Activated T-cell treated with anti-CD3 and anti-CD28 coated beads, Interleukin-2, amount 50 U/mL, for 48 hours (primary cell): ENCODE results near the gene CDKN2A.

ENCODE experiments used
- DNase-seq, 2 experiments: peaks; one replicate each; pipeline ENCODE4 v3.0.0-alpha.2; 2020

CDKN2A gene

DNA sequence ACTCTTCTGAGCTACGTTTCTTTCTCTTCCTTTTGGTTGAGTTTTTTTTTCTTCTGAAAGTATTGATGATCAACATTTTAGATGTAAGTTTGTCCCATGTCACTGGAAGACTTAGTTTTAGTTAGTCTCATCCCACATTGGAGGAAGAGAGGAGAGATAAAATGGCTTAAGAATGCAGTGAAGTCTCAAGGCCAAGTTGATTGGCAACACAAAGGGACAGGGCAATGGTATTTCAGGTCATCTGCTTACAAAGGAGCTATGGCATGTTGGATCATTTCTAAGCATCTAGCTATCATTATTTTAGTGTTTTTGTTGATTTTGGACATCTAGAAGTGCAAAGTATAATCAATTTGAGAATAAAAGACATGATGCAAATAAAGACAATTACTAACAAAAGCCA lies 58.6 kb downstream of the CDKN2A start:
- no peak for DNase-seq

DNA sequence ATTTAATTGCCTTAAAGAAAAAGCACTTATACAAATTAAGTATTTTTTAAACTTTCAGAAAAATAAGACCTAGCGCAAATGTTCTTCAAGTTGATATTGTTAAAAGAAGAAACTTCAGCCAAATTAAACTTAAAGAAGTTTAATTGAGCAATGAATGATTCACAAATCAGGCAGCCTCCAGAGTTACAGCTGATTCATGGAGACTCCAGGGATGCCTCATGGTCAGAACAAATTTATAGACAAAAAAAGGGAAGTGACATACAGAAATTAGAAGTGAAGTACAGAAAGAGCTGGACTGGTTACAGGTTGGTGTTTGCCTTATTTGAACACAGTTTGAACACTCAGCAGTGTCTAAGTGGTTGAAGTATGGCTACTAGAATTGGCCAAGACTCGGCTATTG lies 60.3 kb downstream of the CDKN2A start:
- DNase-seq: no peak

DNA sequence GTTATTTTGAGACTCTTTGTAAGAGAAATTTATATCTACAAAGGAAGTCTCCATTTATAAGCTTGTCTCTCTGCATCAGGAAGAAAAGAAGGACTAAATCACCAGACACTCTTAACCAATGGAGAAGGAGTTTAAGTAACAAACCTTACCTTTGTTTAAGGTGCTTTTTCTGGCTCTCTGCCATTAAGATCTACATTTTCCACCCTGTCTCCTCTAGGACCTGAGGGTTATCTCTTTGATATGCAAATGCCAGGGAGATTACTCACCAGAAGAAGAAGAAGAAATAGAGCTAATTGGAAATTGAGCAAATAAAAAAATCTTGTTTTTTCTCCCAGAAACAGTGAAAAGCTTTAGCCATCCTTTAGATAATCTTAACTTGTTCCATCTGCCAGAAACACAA lies 60.9 kb downstream of the CDKN2A start:
- no peak for DNase-seq

DNA sequence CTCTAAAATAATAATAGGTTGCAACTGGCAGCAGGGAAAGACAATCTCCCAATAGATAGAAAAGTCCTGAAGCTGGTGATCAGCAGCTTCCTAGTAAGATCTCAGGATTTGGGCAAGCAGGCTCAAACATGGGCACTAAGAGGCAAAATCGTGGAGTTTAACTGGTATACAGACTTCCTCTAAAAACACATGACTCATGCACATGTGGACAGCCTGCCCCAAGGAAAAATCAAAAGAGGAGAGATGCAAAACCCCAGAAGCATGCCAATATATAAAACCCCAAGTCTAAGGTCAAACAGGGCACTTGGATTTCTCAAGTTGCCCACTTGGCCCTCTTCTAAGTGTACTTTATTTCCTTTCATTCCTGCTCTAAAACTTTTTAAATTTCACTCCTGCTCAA lies 62.8 kb downstream of the CDKN2A start:
- DNase-seq: no peak

DNA sequence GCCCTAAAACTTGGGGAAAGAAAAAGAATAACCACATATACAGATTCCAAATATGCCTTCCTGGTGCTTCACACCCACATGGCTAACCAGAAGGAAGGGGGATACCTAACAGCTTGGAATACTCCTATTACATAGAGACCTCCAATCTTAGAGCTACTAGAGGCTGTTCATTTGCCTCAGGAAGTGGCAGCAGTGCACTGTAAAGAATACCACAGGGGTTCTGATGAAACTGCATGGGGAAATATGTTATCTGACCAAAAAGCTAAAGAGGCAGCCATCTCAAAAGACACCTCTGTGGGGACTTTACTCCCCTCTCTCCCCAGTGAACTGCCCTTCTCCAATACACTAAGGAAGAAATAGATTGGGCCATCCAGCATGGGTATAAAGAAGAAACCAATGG lies 66.4 kb downstream of the CDKN2A start:
- DNase-seq: no peak

DNA sequence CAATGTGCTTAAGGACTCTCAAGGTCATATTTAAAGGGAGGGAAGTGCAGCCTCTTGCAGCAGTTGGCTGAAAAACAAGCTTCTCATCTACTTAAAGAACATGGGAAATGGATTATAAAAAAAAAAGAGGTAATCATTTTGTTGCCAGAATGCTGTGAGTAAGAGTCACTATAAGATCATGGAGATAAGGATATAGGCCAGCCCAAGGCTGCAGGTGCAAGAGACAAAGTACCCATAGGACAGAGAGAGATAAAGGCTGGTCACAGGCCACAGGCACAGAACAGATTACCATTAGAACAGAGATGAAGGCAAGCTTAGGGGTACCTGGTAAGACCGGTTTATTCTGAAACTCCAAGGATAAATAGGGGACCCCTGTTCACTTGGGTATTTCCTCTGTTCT lies 70.5 kb downstream of the CDKN2A start:
- no peak for DNase-seq

DNA sequence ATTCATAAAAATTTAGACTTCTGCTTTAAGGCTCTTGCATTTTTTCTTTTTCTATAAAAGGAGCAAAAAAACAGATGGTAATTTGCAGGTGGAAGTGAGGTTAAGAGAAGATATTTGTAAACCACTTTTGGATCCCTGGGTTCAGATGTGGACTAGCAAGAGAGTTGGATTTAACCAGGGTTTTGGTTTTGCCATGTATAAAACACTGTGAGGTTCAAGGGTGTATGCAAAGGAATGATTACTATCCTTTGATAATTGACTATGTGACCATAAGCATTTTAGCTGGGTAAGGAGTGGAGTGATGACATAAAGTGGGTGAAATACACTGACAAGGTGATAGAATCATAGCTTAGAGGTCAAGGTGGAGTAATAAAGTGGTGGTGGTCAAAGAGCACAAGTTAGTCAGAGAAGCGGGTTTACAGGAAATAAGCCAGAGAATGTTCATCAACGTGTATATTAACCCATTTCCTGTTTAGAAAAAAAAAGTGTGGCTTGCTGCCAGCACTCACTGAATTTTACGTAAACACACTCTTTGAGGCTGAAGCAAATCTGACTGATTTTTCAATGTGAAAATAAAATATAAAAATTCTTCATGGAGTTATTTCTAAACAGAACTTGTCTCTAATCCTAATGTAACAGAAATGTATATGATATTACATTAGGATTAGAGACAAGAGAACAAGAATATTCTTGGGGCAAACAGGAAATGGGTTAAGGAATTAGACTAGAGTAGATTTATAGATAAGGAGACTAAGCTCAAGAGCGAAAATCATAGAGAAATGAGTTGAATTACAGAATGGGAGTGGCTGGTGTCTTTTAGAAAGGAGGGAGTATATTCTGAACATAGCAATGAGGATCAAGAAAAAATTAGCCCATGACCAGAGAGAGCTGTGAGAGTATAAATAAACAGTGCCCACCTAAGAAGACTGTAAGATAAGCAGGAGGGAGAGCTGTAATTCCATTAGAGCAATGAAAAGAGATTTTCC lies 74.5 kb downstream of the CDKN2A start:
- no peak for DNase-seq
